HepG2 (cell line): Measurements from ENCODE around the gene WDR45B. TPM values are rescaled to one million over a fixed set of nuclear protein-coding genes. Genes with fewer than 3 reads are reported as not detected.

ENCODE experiments used
- DNMT1 ChIP-seq: sonication (generic); formaldehyde crosslinking; IDR thresholded peaks from 2 replicates; pipeline ENCODE4 v1.5.1; 2020; ENCODE audit warnings: mild to moderate bottlenecking, missing genetic modification reagents
- FLYWCH1 ChIP-seq: sonication (generic); formaldehyde crosslinking; IDR thresholded peaks from 2 replicates; pipeline ENCODE4 v1.8.1; 2023; ENCODE audit warnings: mild to moderate bottlenecking, missing genetic modification reagents
- FOSL2 ChIP-seq: sonication (generic); formaldehyde crosslinking; IDR thresholded peaks from 2 replicates; pipeline ENCODE4 v1.4.0; 2020; ENCODE audit warnings: missing genetic modification reagents
- GMEB1 ChIP-seq: sonication (generic); formaldehyde crosslinking; IDR thresholded peaks from 2 replicates; pipeline ENCODE4 v1.5.1; 2020; ENCODE audit warnings: missing genetic modification reagents, mild to moderate bottlenecking, borderline replicate concordance
- HNRNPLL ChIP-seq: fragments of 200-400 bp; formaldehyde crosslinking; IDR thresholded peaks from 2 replicates; pipeline ENCODE4 v1.6.1; 2017; ENCODE audit warnings: mild to moderate bottlenecking, low read depth, low read length; ENCODE audit not compliant: poor library complexity, severe bottlenecking
- IKZF1 ChIP-seq: fragments of 450-650 bp; IDR thresholded peaks from 2 replicates; pipeline ENCODE4 v1.7.1; 2016
- RBAK ChIP-seq: sonication (generic); formaldehyde crosslinking; IDR thresholded peaks from 2 replicates; pipeline ENCODE4 v1.5.1; 2020; ENCODE audit warnings: mild to moderate bottlenecking, missing genetic modification reagents
- SMAD9 ChIP-seq: sonication (generic); formaldehyde crosslinking; IDR thresholded peaks from 2 replicates; pipeline ENCODE4 v1.5.1; 2020; ENCODE audit warnings: mild to moderate bottlenecking, missing genetic modification reagents
- SUZ12 ChIP-seq: fragments of 150-350 bp; IDR thresholded peaks from 2 replicates; pipeline ENCODE4 v1.6.1; 2014; ENCODE audit warnings: low read depth, low read length
- ZBTB4 ChIP-seq: sonication (generic); formaldehyde crosslinking; IDR thresholded peaks from 2 replicates; pipeline ENCODE4 v1.4.0; 2020; ENCODE audit warnings: missing genetic modification reagents, mild to moderate bottlenecking, borderline replicate concordance
- ZNF17 ChIP-seq: sonication (generic); formaldehyde crosslinking; IDR thresholded peaks from 2 replicates; pipeline ENCODE4 v1.5.0; 2020; ENCODE audit warnings: mild to moderate bottlenecking, missing genetic modification reagents
- ZNF274 ChIP-seq: sonication (generic); formaldehyde crosslinking; IDR thresholded peaks from 2 replicates; pipeline ENCODE4 v1.5.1; 2020; ENCODE audit warnings: mild to moderate bottlenecking, missing genetic modification reagents
- ZNF510 ChIP-seq: sonication (generic); formaldehyde crosslinking; IDR thresholded peaks from 2 replicates; pipeline ENCODE4 v1.4.0; 2020; ENCODE audit warnings: low read depth, mild to moderate bottlenecking, missing genetic modification reagents
- ZNF530 ChIP-seq: sonication (generic); formaldehyde crosslinking; IDR thresholded peaks from 2 replicates; pipeline ENCODE4 v1.5.0; 2020; ENCODE audit warnings: low read depth, mild to moderate bottlenecking, missing genetic modification reagents
- ZNF577 ChIP-seq: sonication (generic); formaldehyde crosslinking; IDR thresholded peaks from 2 replicates; pipeline ENCODE4 v1.4.0; 2020; ENCODE audit warnings: mild to moderate bottlenecking, low read depth, missing genetic modification reagents, borderline replicate concordance
- ZNF614 ChIP-seq: IDR thresholded peaks from 2 replicates; pipeline ENCODE4 v1.6.1; 2018; ENCODE audit warnings: missing biosample characterization, missing genetic modification reagents, inconsistent platforms, borderline replicate concordance
- ZNF788 ChIP-seq: sonication (generic); formaldehyde crosslinking; IDR thresholded peaks from 2 replicates; pipeline ENCODE4 v1.5.0; 2020; ENCODE audit warnings: mild to moderate bottlenecking, missing genetic modification reagents, borderline replicate concordance
- polyA plus RNA-seq, 8 experiments: library from polyadenylated mRNA; depleted of rRNA in 3 of 8; stranded (reverse) in 7 of 8; unstranded in 1 of 8; fragments of >200 nt; fragmentation: Illumina TruSeq in 4 of 8; extraction: Trizol in 4 of 8; gene quantifications; 2 replicates each; pipeline versions ENCODE4 v1.2.1 to v1.2.3, GENCODE V29; 2011 to 2016; ENCODE audit warnings: low read depth in 4 of 8, missing spikeins in 1 of 8, mixed read lengths in 1 of 8; ENCODE audit not compliant: insufficient read depth in 1 of 8
- total RNA-seq, 5 experiments: library from RNA; depleted of rRNA; stranded (reverse); fragments of >200 nt; fragmentation: Illumina TruSeq; extraction: Trizol; gene quantifications; 2 replicates each; pipeline ENCODE4 v1.2.3, GENCODE V29; 2016; ENCODE audit warnings: low read depth in 1 of 5
- TF ChIP-seq, protein P1 (sequence below): sonication (generic); formaldehyde crosslinking; IDR thresholded peaks from 2 replicates; pipeline ENCODE4 v1.5.0; 2020; ENCODE audit warnings: missing genetic modification reagents, mild to moderate bottlenecking, borderline replicate concordance
- TF ChIP-seq, protein P2 (sequence below): sonication (generic); formaldehyde crosslinking; IDR thresholded peaks from 2 replicates; pipeline ENCODE4 v1.8.0; 2022; ENCODE audit warnings: missing genetic modification reagents, mild to moderate bottlenecking, borderline replicate concordance
- TF ChIP-seq, protein P3 (sequence below): sonication (generic); formaldehyde crosslinking; IDR thresholded peaks from 2 replicates; pipeline ENCODE4 v1.8.1; 2023; ENCODE audit warnings: missing genetic modification reagents, mild to moderate bottlenecking, borderline replicate concordance
- TF ChIP-seq, protein P4 (sequence below): sonication (generic); formaldehyde crosslinking; IDR thresholded peaks from 2 replicates; pipeline ENCODE4 v1.9.0; 2021; ENCODE audit warnings: missing genetic modification reagents, borderline replicate concordance

The WDR45B gene
- total and polyA plus RNA-seq, 2 of the 13 experiments (the other 11 are each of a cell fraction or from before 2014, with no cell fraction given) = 86.2 to 155 TPM

- TF ChIP-seq SUZ12 (no peak), IKZF1 (no peak), ZNF17 (CRISPR knock-in tag) (no peak), ZNF274 (CRISPR knock-in tag) (no peak), GMEB1 (CRISPR knock-in tag) (no peak), RBAK (CRISPR knock-in tag) (no peak), ZNF614 (CRISPR knock-in tag) (no peak), ZNF510 (CRISPR knock-in tag) (no peak), ZNF530 (no peak), HNRNPLL (peak; percentile 40), ZBTB4 (no peak), DNMT1 (CRISPR knock-in tag) (no peak), SMAD9 (CRISPR knock-in tag) (no peak), ZNF788 (CRISPR knock-in tag) (peak; percentile 56; the same call in 1 of the 2 replicates), ZNF577 (CRISPR knock-in tag) (no peak), FOSL2 (CRISPR knock-in tag) (no peak), FLYWCH1 (CRISPR knock-in tag) (no peak)
- TF ChIP-seq, protein P1, sequence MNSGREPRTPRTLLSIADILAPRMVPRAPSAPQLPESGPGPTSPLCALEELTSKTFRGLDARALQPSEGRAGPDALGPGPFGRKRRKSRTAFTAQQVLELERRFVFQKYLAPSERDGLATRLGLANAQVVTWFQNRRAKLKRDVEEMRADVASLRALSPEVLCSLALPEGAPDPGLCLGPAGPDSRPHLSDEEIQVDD (CRISPR knock-in tag) = no peak
- TF ChIP-seq, protein P2, sequence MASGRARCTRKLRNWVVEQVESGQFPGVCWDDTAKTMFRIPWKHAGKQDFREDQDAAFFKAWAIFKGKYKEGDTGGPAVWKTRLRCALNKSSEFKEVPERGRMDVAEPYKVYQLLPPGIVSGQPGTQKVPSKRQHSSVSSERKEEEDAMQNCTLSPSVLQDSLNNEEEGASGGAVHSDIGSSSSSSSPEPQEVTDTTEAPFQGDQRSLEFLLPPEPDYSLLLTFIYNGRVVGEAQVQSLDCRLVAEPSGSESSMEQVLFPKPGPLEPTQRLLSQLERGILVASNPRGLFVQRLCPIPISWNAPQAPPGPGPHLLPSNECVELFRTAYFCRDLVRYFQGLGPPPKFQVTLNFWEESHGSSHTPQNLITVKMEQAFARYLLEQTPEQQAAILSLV (CRISPR knock-in tag) = peak; percentile 29; the same call in 1 of the 2 replicates
- TF ChIP-seq, protein P3, sequence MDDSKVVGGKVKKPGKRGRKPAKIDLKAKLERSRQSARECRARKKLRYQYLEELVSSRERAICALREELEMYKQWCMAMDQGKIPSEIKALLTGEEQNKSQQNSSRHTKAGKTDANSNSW (CRISPR knock-in tag) = no peak
- TF ChIP-seq, protein P4, sequence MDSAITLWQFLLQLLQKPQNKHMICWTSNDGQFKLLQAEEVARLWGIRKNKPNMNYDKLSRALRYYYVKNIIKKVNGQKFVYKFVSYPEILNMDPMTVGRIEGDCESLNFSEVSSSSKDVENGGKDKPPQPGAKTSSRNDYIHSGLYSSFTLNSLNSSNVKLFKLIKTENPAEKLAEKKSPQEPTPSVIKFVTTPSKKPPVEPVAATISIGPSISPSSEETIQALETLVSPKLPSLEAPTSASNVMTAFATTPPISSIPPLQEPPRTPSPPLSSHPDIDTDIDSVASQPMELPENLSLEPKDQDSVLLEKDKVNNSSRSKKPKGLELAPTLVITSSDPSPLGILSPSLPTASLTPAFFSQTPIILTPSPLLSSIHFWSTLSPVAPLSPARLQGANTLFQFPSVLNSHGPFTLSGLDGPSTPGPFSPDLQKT (CRISPR knock-in tag) = no peak
Observed at GRCh38 chr17:82592767-82593589, 55.3 kb downstream of the WDR45B start (continued).
